ENCODE data around the gene LRRC37A. TPM values are rescaled to one million over a fixed set of nuclear protein-coding genes. Genes with fewer than 3 reads are reported as not detected.

Gene LRRC37A
- total RNA-seq, 1 donor from 2014 or later, result 1.5 TPM

Other genes starting within 250 kb of the LRRC37A start
- 26.9 TPM for gene KANSL1, start 101.7 kb upstream of the LRRC37A start, total RNA-seq
- gene ARL17B, start 66.6 kb downstream of the LRRC37A start, total RNA-seq, result 17.8 TPM
- 5.0 TPM for gene LRRC37A2, start 217.3 kb downstream of the LRRC37A start, total RNA-seq

Data from left ventricle myocardium superior (tissue), 1 donor.